Endothelial cell of umbilical vein (primary cell): Measurements from ENCODE around the gene STAT4. TPM values are rescaled to one million over a fixed set of nuclear protein-coding genes. Genes with fewer than 3 reads are reported as not detected.

Source experiments
- BruUV-seq: library from RNA; stranded (reverse); fragments of 400-500 nt; replicated peaks from 2 replicates; lab custom pipeline; 2021; lab: Mats Ljungman, UMichigan
- CTCF ChIA-PET: fragments of 300-600, 350-600 bp; sonication (Branson Sonifier 250); formaldehyde crosslinking; loops from one replicate; lab custom pipeline; 2021; ENCODE audit warnings: antibody characterized with exemption, inconsistent platforms; lab: Charles Lee
- POLR2A ChIA-PET: fragments of 300-600, 350-600 bp; sonication (Branson Sonifier 250); formaldehyde crosslinking; loops from one replicate; lab custom pipeline; 2021; ENCODE audit warnings: antibody characterized with exemption, inconsistent platforms; lab: Charles Lee
- DNase-seq: peaks from one replicate; pipeline ENCODE4 v3.0.0-alpha.2; 2011; ENCODE audit warnings: low read depth, low spot score
- FAIRE-seq: peaks from 2 replicates; lab custom pipeline; 2011; peaks lifted over from hg19 to GRCh38; lab: Jason Lieb, UNC
- H2AFZ ChIP-seq: 2 replicates; pipeline ENCODE4 v1.6.0; 2012; ENCODE audit warnings: low read depth, low read length, control low read depth, inconsistent platforms
- H3K27ac ChIP-seq: 2 replicates; pipeline ENCODE4 v1.5.1; 2011; ENCODE audit warnings: low read depth, mild to moderate bottlenecking, control low read depth, low read length, moderate library complexity; ENCODE audit not compliant: insufficient read depth
- H3K27me3 ChIP-seq, 2 experiments: 2 replicates each; pipeline versions ENCODE4 v1.6.0 to v1.6.1; 2011; ENCODE audit warnings: low read length in 2 of 2, mixed read lengths in 1 of 2; ENCODE audit not compliant: control insufficient read depth in 2 of 2, insufficient read depth in 2 of 2
- H3K36me3 ChIP-seq, 2 experiments: 2 replicates in 1 of 2; 3 replicates in 1 of 2; pipeline ENCODE4 v1.5.1; 2011; ENCODE audit warnings: low read length in 2 of 2, mild to moderate bottlenecking in 1 of 2, moderate library complexity in 1 of 2; ENCODE audit not compliant: control insufficient read depth in 2 of 2, insufficient read depth in 2 of 2; ENCODE audit errors: extremely low read depth in 1 of 2
- H3K4me1 ChIP-seq: 3 replicates; pipeline ENCODE4 v1.5.1; 2011; ENCODE audit warnings: mild to moderate bottlenecking, low read length; ENCODE audit not compliant: control insufficient read depth, insufficient read depth; ENCODE audit errors: extremely low read depth
- H3K4me2 ChIP-seq: 2 replicates; pipeline ENCODE4 v1.6.1; 2011; ENCODE audit warnings: low read length, control low read depth, mixed read lengths; ENCODE audit not compliant: insufficient read depth
- H3K4me3 ChIP-seq, 3 experiments: fragments of 200-600 bp in 1 of 3; sonication (generic), shearing (Covaris generic) in 1 of 3; replicated peaks in 1 of 3; 2 replicates each; pipeline ENCODE4 v1.5.1; 2011 to 2016; ENCODE audit warnings: control low read depth in 3 of 3, low read length in 3 of 3, mild to moderate bottlenecking in 2 of 3, inconsistent platforms in 1 of 3, low read depth in 1 of 3, moderate library complexity in 1 of 3; ENCODE audit not compliant: insufficient read depth in 1 of 3
- H3K79me2 ChIP-seq: 2 replicates; pipeline ENCODE4 v1.6.0; 2012; ENCODE audit warnings: low read length, inconsistent platforms; ENCODE audit not compliant: control insufficient read depth, insufficient read depth
- H3K9ac ChIP-seq: replicated peaks from 2 replicates; pipeline ENCODE3; 2011; ENCODE audit warnings: low read length, control low read depth; ENCODE audit not compliant: insufficient read depth; ENCODE audit errors: extremely low read depth
- H3K9me1 ChIP-seq: replicated peaks from 3 replicates; pipeline ENCODE4 v1.6.0; 2011; ENCODE audit warnings: mild to moderate bottlenecking, low read length; ENCODE audit not compliant: control insufficient read depth, insufficient read depth; ENCODE audit errors: extremely low read depth
- H3K9me3 ChIP-seq: replicated peaks from 2 replicates; pipeline ENCODE4 v1.5.1; 2012; ENCODE audit warnings: low read length, inconsistent platforms; ENCODE audit not compliant: control insufficient read depth, insufficient read depth
- H4K20me1 ChIP-seq: replicated peaks from 2 replicates; pipeline ENCODE3; 2011; ENCODE audit warnings: mild to moderate bottlenecking, low read length; ENCODE audit not compliant: control insufficient read depth, insufficient read depth; ENCODE audit errors: extremely low read depth
- EZH2 ChIP-seq: IDR thresholded peaks from 2 replicates; pipeline ENCODE4 v1.6.1; 2012; ENCODE audit warnings: borderline replicate concordance, low read depth, mild to moderate bottlenecking, moderate library complexity, low read length, inconsistent platforms; ENCODE audit not compliant: severe bottlenecking
- FOS ChIP-seq: IDR thresholded peaks from 2 replicates; pipeline ENCODE4 v1.6.1; 2011; ENCODE audit warnings: mild to moderate bottlenecking, low read length, moderate library complexity, borderline replicate concordance; ENCODE audit not compliant: insufficient read depth
- GATA2 ChIP-seq: IDR thresholded peaks from 2 replicates; pipeline ENCODE4 v1.7.0; 2011; ENCODE audit warnings: low read depth, mild to moderate bottlenecking, moderate library complexity, mixed read lengths, low read length; ENCODE audit not compliant: insufficient read length, insufficient read depth
- JUN ChIP-seq: IDR thresholded peaks from 2 replicates; pipeline ENCODE4 v1.6.1; 2011; ENCODE audit warnings: borderline replicate concordance, low read depth; ENCODE audit not compliant: insufficient read length, insufficient read depth
- MYC ChIP-seq: IDR thresholded peaks from one replicate; pipeline ENCODE4 v1.6.1; 2011; ENCODE audit warnings: mild to moderate bottlenecking, low read depth, low read length
- POLR2A ChIP-seq: IDR thresholded peaks from 2 replicates; pipeline ENCODE4 v1.6.1; 2012; ENCODE audit warnings: low read depth, mild to moderate bottlenecking, control low read depth, low read length
- POLR2AphosphoS5 ChIP-seq: IDR thresholded peaks from 2 replicates; pipeline ENCODE4 v1.6.1; 2012; ENCODE audit warnings: low read depth, mild to moderate bottlenecking, control low read depth, low read length, moderate library complexity; ENCODE audit not compliant: insufficient read depth
- dilution Hi-C: fragments of 300-500 bp; cut with MboI; formaldehyde crosslinking; loops from one replicate; pipeline ENCODE4 v1.15.0; 2019; ENCODE audit warnings: low sequenced_read_pairs; ENCODE audit not compliant: extremely low pct_ligation_motif_present
- intact Hi-C: fragments of 100-400 bp; cut with micrococcal nuclease; formaldehyde crosslinking; loops from one replicate; pipeline ENCODE4 v1.10.0; 2022
- polyA plus RNA-seq, 4 experiments: library from polyadenylated mRNA; depleted of rRNA in 3 of 4; stranded (reverse) in 3 of 4; unstranded in 1 of 4; fragments of >200 nt; gene quantifications; 2 replicates each; pipeline versions ENCODE4 v1.2.1 to v1.2.3, GENCODE V29; 2011 to 2012; ENCODE audit warnings: missing spikeins in 1 of 4
- total RNA-seq: library from RNA; stranded (reverse); gene quantifications from 2 replicates; pipeline ENCODE4 v1.2.3, GENCODE V29; 2021
- TF ChIP-seq, protein P1 (sequence below): IDR thresholded peaks from 2 replicates; pipeline ENCODE4 v1.6.1; 2011; ENCODE audit not compliant: insufficient read depth, insufficient read length
- TF ChIP-seq, protein P2 (sequence below), 2 donors: IDR thresholded peaks; 1 replicate in 1 of 2; 2 replicates in 1 of 2; pipeline ENCODE4 v1.5.1; 2011; ENCODE audit warnings: low read length in 2 of 2, mild to moderate bottlenecking in 2 of 2, moderate library complexity in 2 of 2, control low read depth in 1 of 2, inconsistent platforms in 1 of 2, low read depth in 1 of 2; ENCODE audit not compliant: insufficient read depth in 1 of 2; ENCODE audit errors: extremely low read depth in 1 of 2

STAT4 gene
- total and polyA plus RNA-seq, 2 donors (not counting 3 experiments of a cell fraction or from before 2014, with no cell fraction given): 0.46 to 1.2 TPM

DNA sequence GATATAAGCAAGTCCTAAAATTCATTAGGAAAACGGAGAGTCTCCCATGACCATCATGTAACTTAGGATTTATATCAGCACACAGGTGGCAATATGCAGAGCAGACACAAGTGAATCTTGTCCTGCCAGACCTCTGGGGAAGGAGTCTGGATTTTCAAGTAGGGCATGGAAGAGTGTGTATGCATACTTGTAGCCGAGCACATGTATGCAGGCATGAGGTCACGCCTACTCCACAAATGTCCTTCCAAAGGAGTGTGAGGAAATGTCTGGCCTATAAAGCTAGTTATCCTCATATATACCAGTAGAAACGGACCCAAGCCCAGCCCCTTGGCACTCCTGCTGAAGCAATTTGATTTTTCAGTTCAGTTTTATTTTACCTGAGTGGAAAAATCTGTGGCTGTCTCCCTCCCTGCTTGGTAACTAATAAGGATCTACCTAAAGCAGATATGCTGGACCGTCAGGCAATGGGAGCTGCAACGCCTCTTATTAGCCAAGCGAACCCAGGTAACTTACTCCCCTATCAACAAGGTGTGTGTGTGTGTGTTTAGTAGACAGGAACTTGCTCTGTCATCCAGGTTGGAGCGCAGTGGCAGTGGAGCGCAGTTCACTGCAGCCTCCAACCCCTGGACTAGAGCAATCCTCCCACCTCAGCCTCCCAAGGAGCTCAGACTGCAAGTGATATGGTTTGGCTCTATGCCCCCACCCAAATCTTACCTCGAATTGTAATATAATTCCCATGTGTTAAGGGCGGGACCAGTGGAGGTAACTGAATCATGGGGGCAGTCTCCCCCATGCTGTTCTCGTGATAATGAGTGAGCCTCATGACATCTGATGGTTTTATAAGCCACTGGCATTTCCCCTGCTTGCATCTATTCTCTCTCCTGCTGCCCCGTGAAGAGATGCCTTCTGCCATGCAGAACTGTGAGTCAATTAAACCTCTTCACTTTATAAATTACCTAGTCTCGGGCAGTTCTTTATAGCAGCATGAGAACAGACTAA lies 139.6 kb downstream of the STAT4 start:
- H3K4me1 ChIP-seq: peaks cover 16% of the 10 kb centered on the region
- intact Hi-C loops: loop anchor here (5.0 kb wide), 1 partner anchor 64 kb away; no protein-coding TSS in a partner anchor
- POLR2A ChIA-PET: no interaction called here
- H3K9ac ChIP-seq: no peak overlapping the region
- FAIRE-seq: no peak
- no peak for TF ChIP-seq POLR2A
- TF ChIP-seq GATA2: no peak
- no peak for TF ChIP-seq MYC
- no peak for TF ChIP-seq JUN
- TF ChIP-seq EZH2: no peak
- TF ChIP-seq, protein P1, sequence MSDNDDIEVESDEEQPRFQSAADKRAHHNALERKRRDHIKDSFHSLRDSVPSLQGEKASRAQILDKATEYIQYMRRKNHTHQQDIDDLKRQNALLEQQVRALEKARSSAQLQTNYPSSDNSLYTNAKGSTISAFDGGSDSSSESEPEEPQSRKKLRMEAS: no peak
- TF ChIP-seq, protein P2, sequence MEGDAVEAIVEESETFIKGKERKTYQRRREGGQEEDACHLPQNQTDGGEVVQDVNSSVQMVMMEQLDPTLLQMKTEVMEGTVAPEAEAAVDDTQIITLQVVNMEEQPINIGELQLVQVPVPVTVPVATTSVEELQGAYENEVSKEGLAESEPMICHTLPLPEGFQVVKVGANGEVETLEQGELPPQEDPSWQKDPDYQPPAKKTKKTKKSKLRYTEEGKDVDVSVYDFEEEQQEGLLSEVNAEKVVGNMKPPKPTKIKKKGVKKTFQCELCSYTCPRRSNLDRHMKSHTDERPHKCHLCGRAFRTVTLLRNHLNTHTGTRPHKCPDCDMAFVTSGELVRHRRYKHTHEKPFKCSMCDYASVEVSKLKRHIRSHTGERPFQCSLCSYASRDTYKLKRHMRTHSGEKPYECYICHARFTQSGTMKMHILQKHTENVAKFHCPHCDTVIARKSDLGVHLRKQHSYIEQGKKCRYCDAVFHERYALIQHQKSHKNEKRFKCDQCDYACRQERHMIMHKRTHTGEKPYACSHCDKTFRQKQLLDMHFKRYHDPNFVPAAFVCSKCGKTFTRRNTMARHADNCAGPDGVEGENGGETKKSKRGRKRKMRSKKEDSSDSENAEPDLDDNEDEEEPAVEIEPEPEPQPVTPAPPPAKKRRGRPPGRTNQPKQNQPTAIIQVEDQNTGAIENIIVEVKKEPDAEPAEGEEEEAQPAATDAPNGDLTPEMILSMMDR (IDR thresholded peaks at IDR 0.05; ENCODE audit: extremely low read depth in 1 of 2, insufficient read depth in 1 of 2, low read depth in 1 of 2, low read length in 2 of 2): no peak
- TF ChIP-seq FOS: no peak
- TF ChIP-seq POLR2AphosphoS5: no peak
- CTCF ChIA-PET: interaction anchor here (1.3 kb wide), 1 partner anchor 12 kb away, joined by 4 read pairs; no protein-coding TSS in a partner anchor
- dilution Hi-C loops: no loop called here
- BruUV-seq: no TSS peak
- no peak for DNase-seq
- no peaks in the 10 kb centered on the region for H4K20me1 ChIP-seq
- H3K9me3 ChIP-seq: no peaks in the 10 kb centered on the region
- H3K36me3 ChIP-seq: peaks cover 10 to 13% of the 10 kb centered on the region in 2 experiments
- H2AFZ ChIP-seq: no peak overlapping the region
- H3K27ac ChIP-seq: no peak overlapping the region
- H3K9me1 ChIP-seq: no peaks in the 10 kb centered on the region
- peaks cover 21% of the 10 kb centered on the region for H3K79me2 ChIP-seq
- H3K4me3 ChIP-seq: peak overlapping the region in 1 of 3 experiments; percentile 7
- no peaks in the 10 kb centered on the region for H3K27me3 ChIP-seq
- no peak overlapping the region for H3K4me2 ChIP-seq
